Measurements from ENCODE around the gene OR3A3.
"Not testable (repeated sequence)": the region's sequence is repeated elsewhere in the genome, so short reads cannot be mapped to it uniquely, and the experiment has no call there.

Gene OR3A3

DNA sequence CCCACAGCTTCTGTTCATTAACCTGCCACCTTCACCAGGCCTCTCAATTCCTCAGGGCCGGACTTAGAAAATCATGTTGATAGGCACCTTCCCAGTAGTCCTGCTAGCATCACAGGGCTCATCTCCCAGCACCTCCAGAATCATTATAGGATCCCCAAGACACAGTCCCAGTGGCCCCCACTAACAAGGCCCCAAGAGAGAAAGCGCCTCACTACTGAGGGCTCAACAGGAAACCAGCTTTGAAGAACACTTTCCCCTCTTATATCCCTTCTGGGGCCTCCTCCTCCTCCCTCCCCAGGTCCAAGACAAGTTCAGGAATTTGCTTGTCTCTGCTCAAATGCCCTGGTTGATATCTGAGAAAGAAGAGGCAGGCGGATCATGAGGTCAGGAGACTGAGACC is at the start of gene OR3A3:
OR3A3 (plus strand) TSS at position 301 of the 400 bp plus-strand sequence.
- DNase-seq: no peak

- not testable (repeated sequence) for DNase-seq
Observed at GRCh38 chr17:3371167-3371566, 40.0 kb upstream of the OR3A3 start.

DNA sequence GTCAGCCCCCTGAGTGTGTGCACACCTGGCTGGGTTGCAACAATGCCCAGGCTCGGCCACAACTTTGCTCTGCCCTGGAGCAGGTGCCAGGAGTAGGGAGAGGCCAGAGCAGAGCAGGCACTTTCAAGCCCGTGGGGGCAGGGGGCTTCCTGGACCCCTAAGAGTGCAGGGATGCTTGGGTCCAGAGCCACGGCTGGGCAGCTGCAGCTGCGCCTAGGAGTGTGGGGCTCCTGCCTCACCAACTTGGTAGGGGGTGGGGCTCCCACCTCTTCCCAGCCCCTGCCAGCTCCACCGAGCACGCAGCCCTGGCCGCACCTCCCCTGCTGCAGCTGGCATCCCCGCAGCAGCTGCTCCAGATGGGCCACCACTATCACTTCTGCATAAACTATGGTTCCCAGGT is 32.8 kb upstream of the OR3A3 start:
- DNase-seq: no peak

- DNase-seq: no peak
Observed at GRCh38 chr17:3381957-3382356, 29.2 kb upstream of the OR3A3 start.

DNA sequence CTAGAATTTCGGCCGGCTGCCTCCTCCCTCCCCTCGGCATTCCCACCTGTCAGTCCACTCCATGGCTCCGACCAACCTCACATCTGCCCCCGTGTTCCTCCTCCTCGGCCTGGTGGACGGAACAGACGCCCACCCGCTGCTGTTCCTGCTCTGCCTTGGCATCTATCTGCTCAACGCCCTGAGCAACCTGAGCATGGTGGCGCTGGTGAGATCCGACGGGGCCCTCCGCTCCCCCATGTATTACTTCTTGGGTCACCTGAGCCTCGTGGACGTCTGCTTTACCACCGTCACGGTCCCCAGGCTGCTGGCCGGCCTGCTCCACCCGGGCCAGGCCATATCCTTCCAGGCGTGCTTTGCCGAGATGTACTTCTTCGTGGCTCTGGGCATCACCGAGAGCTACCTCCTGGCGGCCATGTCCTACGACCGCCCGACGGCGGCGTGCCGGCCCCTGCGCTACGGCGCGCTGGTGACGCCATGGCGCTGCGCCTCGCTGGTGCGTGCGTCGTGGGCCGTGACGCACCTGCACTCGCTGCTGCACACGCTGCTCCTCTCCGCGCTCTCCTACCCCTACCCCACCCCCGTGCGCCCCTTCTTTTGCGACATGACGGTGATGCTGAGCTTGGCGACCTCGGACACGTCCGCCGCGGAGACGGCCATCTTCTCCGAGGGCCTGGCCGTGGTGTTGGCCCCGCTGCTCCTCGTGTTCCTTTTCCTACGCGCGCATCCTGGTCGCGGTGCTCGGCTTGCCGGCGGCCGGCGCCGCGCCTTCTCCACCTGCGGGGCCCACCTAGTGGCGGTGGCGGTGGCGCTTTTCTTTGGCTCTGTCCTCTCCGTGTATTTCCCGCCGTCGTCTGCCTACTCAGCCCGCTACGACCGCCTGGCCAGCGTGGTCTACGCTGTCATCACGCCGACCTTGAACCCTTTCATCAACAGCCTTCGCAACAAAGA is 25.0 kb upstream of the OR3A3 start, which contains the start of gene OR3A2:
OR3A2 (minus strand) TSS at position 440 of the 948 bp plus-strand sequence.
- no peak for DNase-seq

- DNase-seq: no peak
Observed at GRCh38 chr17:3389791-3390190, 21.4 kb upstream of the OR3A3 start.

- not testable (repeated sequence) for DNase-seq
Observed at GRCh38 chr17:3397801-3398200, 13.4 kb upstream of the OR3A3 start.

DNA sequence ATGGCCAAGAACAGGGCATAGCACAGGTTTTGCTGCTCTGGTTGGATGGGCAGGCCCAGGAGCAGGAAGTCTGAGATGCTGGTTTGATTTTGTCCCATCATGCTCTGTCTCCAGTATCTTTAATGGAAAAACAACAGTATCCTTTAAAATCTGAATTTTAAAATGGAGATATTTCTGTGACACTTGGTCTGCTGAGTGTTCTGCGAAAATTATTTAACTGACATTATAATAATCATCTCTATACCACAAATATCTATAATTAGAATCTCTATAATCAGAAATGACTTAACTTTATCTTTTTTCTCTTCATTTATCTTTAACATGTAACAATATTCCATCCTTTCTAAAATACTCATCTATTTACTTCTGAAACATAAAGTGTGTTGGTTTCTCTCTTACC is 12.9 kb upstream of the OR3A3 start, which contains the start of gene OR1E1:
OR1E1 (minus strand) TSS at position 101 of the 400 bp plus-strand sequence; CDS start at position 101, 0 bp downstream.
- DNase-seq: no peak

- no peak for DNase-seq
Observed at GRCh38 chr17:3400055-3400454, 11.1 kb upstream of the OR3A3 start.

GRCh38 chr17:3401786-3402185 is 9.4 kb upstream of the OR3A3 start:
- DNase-seq: no peak

- DNase-seq: not testable (repeated sequence)
Observed at GRCh38 chr17:3403856-3404255, 7.3 kb upstream of the OR3A3 start.

DNA sequence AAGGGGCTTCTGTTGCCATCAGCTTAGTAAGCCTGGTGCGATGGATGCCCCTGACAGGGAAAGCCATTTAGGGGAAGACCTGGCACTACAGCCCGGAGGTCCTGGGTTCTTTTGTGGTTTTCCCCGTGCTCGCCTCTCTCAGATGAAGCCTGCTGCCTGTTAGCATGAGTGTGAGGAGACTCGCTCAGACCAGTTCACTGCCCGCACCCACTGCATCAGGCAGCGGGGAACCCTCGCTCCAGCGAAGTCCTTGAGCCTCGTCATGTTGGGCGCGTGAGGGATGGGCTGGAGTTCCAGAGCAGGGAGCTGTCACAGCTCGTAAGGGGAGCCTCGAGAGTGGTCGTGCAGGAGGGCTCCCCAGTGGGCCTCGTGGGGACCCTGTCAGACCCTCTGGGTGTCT is 1.0 kb downstream of the OR3A3 start:
- not testable (repeated sequence) for DNase-seq

DNA sequence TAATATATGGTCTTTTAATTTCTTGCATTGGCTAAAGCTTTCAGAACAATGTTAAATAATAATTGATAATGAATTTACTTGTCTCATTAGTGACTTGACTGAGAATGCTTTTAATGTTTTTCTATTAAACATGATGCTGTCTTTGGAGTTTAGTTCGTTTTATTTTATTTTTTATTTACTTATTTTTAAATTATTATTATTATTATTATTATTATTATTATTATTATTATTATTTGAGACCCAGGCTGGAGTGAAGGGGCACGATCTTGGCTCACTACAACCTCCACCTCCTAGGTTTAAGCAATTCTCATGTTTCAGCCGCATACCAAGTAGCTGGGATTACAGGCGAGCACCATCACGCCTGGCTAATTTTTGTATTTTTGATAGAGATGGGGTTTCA is 4.4 kb downstream of the OR3A3 start:
- no peak for DNase-seq

- DNase-seq: no peak
Observed at GRCh38 chr17:3418222-3418621, 7.1 kb downstream of the OR3A3 start.

DNA sequence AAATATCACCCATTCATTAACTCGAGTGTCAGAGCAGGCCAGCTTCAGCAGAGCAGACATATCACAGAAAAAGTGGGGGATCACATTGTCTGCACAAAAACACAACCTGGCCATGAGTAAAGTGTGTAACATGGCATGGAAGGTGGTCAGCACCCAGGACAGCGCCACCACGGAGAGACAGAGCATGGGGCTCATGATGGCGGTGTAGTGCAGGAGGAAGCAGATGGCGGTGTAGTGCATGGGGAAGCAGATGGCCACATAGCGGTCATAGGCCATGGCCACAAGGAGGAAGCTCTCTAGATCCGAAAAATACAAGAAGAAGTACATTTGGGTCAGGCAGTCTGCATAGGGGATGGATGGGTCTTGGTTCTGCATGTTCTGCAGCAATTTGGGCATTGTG is 22.0 kb downstream of the OR3A3 start:
- not testable (repeated sequence) for DNase-seq

DNA sequence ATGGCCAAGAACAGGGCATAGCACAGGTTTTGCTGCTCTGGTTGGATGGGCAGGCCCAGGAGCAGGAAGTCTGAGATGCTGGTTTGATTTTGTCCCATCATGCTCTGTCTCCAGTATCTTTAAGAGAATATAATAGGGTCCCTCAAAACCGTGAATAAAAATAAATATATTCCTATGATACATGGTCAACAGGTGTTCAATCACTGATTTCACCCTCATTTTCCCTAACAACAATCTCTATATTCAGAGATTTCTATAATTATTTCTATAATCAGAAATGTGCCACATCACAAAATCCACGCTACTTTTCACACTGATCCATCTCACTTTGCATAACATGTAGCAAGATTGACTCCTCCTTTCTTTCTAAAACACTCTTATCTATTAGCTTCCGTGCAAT is 22.6 kb downstream of the OR3A3 start, which contains the start of gene OR1E2:
OR1E2 (minus strand) TSS at position 101 of the 400 bp plus-strand sequence; CDS start at position 101, 0 bp downstream.
- no peak for DNase-seq

- no peak for DNase-seq
Observed at GRCh38 chr17:3438368-3438767, 27.2 kb downstream of the OR3A3 start.

DNA sequence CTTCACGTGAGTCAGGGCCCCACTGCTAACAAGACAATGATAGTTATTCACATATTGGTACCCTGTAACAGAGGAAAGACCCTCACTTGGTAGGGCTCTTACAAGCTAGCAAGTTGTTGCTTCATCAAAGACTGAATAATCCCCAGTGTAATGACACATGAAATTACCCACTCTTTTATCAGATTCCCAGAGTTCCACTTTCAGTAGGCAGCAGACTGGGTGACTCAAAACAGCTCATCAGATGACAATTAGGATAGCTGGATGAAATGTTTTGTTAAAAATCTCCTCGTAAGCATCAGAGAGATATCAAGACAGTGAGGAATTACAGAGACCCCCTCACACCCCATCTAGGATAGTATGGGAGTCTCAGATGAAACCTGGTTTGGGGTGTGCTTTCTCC is 29.3 kb downstream of the OR3A3 start:
- DNase-seq: no peak

DNA sequence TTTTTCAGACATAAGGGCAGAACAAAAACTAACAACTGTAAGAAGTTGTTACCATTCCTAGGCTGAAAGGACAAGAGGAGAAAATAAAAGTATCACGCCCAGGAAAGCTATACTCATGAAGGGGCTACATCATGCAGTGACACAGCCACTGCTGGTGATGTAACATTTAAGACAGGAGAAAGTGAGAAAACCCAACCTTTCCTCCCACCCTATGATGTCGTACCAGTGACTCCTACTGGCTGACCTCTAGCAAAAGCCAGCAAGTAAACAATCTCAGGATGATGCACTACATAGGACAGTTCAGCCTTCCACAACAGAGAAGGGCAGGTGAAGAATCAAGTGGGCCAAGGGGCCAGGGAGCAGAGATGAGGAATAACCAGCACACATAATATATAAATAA is 36.5 kb downstream of the OR3A3 start:
- no peak for DNase-seq

- DNase-seq: no peak
Observed at GRCh38 chr17:3448059-3448665, 37.0 kb downstream of the OR3A3 start.

- DNase-seq: not testable (repeated sequence)
Observed at GRCh38 chr17:3466355-3466754, 55.2 kb downstream of the OR3A3 start.

- no peak for DNase-seq
Observed at GRCh38 chr17:3469529-3469928, 58.4 kb downstream of the OR3A3 start.

GRCh38 chr17:3471599-3471998 is 60.4 kb downstream of the OR3A3 start, which contains the start of gene SPATA22:
Gene SPATA22, minus strand, starts transcription at chr17:3471819. Its CDS starts 2,494 bp downstream, at chr17:3469325.
- no peak for DNase-seq

DNA sequence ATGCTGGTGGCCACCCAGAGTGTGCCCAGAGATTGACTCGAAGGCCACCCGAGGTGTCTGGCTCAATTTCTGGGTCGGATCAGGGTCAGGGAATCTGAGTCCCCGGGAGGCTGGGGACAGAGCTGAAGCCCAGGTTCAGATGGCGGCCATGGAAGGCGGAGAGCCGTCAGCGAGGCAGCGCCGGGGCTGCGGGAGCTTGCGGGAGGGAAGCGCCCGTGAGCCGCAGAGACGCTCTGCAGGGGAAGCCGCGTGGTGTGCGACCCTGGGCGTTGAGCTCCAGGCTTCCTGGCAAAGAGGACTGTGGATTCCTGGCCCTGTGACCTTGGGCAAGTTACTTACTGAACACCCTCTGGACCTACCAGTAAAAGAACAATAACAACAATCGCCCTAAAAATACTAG is 61.0 kb downstream of the OR3A3 start:
- DNase-seq: no peak
